G401.6 (cell line): ENCODE measurements around the gene RBM19.

ENCODE experiments used
- FAIRE-seq: peaks from 2 replicates; lab custom pipeline; 2012; peaks lifted over from hg19 to GRCh38; lab: Jason Lieb, UNC

The RBM19 gene

GRCh38 chr12:113879658-113880057 lies 86.5 kb downstream of the RBM19 start:
- FAIRE-seq: no peak

GRCh38 chr12:113877607-113878006 lies 88.5 kb downstream of the RBM19 start:
- FAIRE-seq: no peak

- no peak for FAIRE-seq
Measured at GRCh38 chr12:113876160-113876559, 90.0 kb downstream of the RBM19 start.

- FAIRE-seq: no peak
Measured at GRCh38 chr12:113875691-113876090, 90.4 kb downstream of the RBM19 start.

- FAIRE-seq: no peak
Measured at GRCh38 chr12:113874999-113875561, 91.0 kb downstream of the RBM19 start.

- no peak for FAIRE-seq
Measured at GRCh38 chr12:113874326-113874725, 91.8 kb downstream of the RBM19 start.

- no peak for FAIRE-seq
Measured at GRCh38 chr12:113873740-113874139, 92.4 kb downstream of the RBM19 start.

GRCh38 chr12:113870890-113871289 lies 95.2 kb downstream of the RBM19 start:
- FAIRE-seq: no peak

- FAIRE-seq: no peak
Measured at GRCh38 chr12:113870035-113870434, 96.1 kb downstream of the RBM19 start.

GRCh38 chr12:113868365-113868764 lies 97.8 kb downstream of the RBM19 start:
- FAIRE-seq: no peak

GRCh38 chr12:113867258-113867657 lies 98.9 kb downstream of the RBM19 start:
- FAIRE-seq: no peak

GRCh38 chr12:113866496-113866895 lies 99.6 kb downstream of the RBM19 start:
- no peak for FAIRE-seq

GRCh38 chr12:113863455-113863845 lies 102.7 kb downstream of the RBM19 start:
- no peak for FAIRE-seq

GRCh38 chr12:113862590-113863454 lies 103.3 kb downstream of the RBM19 start:
- FAIRE-seq: no peak

GRCh38 chr12:113861708-113862312 lies 104.3 kb downstream of the RBM19 start:
- FAIRE-seq: no peak

- FAIRE-seq: no peak
Measured at GRCh38 chr12:113860950-113861349, 105.2 kb downstream of the RBM19 start.

- FAIRE-seq: no peak
Measured at GRCh38 chr12:113860059-113860820, 105.9 kb downstream of the RBM19 start.

GRCh38 chr12:113858841-113859386 lies 107.2 kb downstream of the RBM19 start:
- no peak for FAIRE-seq

- no peak for FAIRE-seq
Measured at GRCh38 chr12:113857371-113857770, 108.8 kb downstream of the RBM19 start.

GRCh38 chr12:113855998-113856397 lies 110.1 kb downstream of the RBM19 start:
- FAIRE-seq: no peak

- no peak for FAIRE-seq
Measured at GRCh38 chr12:113854385-113855142, 111.6 kb downstream of the RBM19 start.

- FAIRE-seq: no peak
Measured at GRCh38 chr12:113853491-113853890, 112.6 kb downstream of the RBM19 start.
